HEK293T (cell line): ENCODE results near the gene ARHGEF26.

ENCODE experiments used
- CTCF ChIA-PET: fragments of 350-600 bp; formaldehyde crosslinking; extraction: SDS; loops from one replicate; lab custom pipeline; 2021; ENCODE audit warnings: antibody characterized with exemption, inconsistent platforms; lab: Yijun Ruan, JAX
- POLR2A ChIA-PET: fragments of 350-600 bp; formaldehyde crosslinking; extraction: SDS; loops from one replicate; lab custom pipeline; 2020; ENCODE audit warnings: antibody characterized with exemption, inconsistent platforms; lab: Yijun Ruan, JAX
- DNase-seq: peaks from one replicate; pipeline ENCODE4 v3.0.0; 2012; ENCODE audit warnings: mixed read lengths; ENCODE audit errors: extremely low spot score
- ARNT ChIP-seq: fragments of 450-650 bp; IDR thresholded peaks from 2 replicates; pipeline ENCODE4 v1.6.1; 2017; ENCODE audit warnings: mild to moderate bottlenecking
- BHLHE40 ChIP-seq: fragments of 450-650 bp; IDR thresholded peaks from 2 replicates; pipeline ENCODE4 v1.6.1; 2016; ENCODE audit warnings: mild to moderate bottlenecking, moderate library complexity, borderline replicate concordance
- CTBP1 ChIP-seq: fragments of 450-650 bp; IDR thresholded peaks from 2 replicates; pipeline ENCODE4 v1.6.1; 2016; ENCODE audit warnings: borderline replicate concordance
- ELF4 ChIP-seq: fragments of 450-650 bp; IDR thresholded peaks from 2 replicates; pipeline ENCODE4 v1.6.1; 2017; ENCODE audit warnings: antibody characterized with exemption
- FOXA1 ChIP-seq: fragments of 450-650 bp; IDR thresholded peaks from 2 replicates; pipeline ENCODE4 v1.6.1; 2016; ENCODE audit warnings: mild to moderate bottlenecking
- FOXK2 ChIP-seq: fragments of 450-650 bp; IDR thresholded peaks from 2 replicates; pipeline ENCODE4 v1.6.1; 2016; ENCODE audit warnings: mild to moderate bottlenecking
- FOXM1 ChIP-seq: fragments of 450-650 bp; IDR thresholded peaks from 2 replicates; pipeline ENCODE4 v1.6.1; 2017; ENCODE audit warnings: mild to moderate bottlenecking, borderline replicate concordance
- HDGF ChIP-seq: fragments of 450-650 bp; IDR thresholded peaks from 2 replicates; pipeline ENCODE4 v1.6.1; 2017; ENCODE audit warnings: antibody characterized with exemption, borderline replicate concordance
- L3MBTL2 ChIP-seq: fragments of 450-650 bp; conservative IDR thresholded peaks from 2 replicates; pipeline ENCODE4 v1.6.1; 2016; ENCODE audit warnings: mild to moderate bottlenecking
- LEF1 ChIP-seq: fragments of 450-650 bp; IDR thresholded peaks from 2 replicates; pipeline ENCODE4 v1.6.1; 2017; ENCODE audit warnings: mild to moderate bottlenecking, borderline replicate concordance
- NFRKB ChIP-seq: fragments of 450-650 bp; IDR thresholded peaks from 2 replicates; pipeline ENCODE4 v1.6.1; 2016; ENCODE audit warnings: mild to moderate bottlenecking, moderate library complexity
- SP1 ChIP-seq: fragments of 450-650 bp; IDR thresholded peaks from 2 replicates; pipeline ENCODE4 v1.6.1; 2017
- SUZ12 ChIP-seq: fragments of 450-650 bp; IDR thresholded peaks from 2 replicates; pipeline ENCODE4 v1.6.1; 2016; ENCODE audit warnings: mild to moderate bottlenecking
- TARDBP ChIP-seq: fragments of 450-650 bp; IDR thresholded peaks from 2 replicates; pipeline ENCODE4 v1.6.1; 2016
- ZNF384 ChIP-seq: fragments of 450-650 bp; IDR thresholded peaks from 2 replicates; pipeline ENCODE4 v1.6.1; 2016
- TF ChIP-seq, protein P1 (sequence below): fragments of 450-650 bp; IDR thresholded peaks from 2 replicates; pipeline ENCODE4 v1.6.1; 2016

The ARHGEF26 gene

DNA sequence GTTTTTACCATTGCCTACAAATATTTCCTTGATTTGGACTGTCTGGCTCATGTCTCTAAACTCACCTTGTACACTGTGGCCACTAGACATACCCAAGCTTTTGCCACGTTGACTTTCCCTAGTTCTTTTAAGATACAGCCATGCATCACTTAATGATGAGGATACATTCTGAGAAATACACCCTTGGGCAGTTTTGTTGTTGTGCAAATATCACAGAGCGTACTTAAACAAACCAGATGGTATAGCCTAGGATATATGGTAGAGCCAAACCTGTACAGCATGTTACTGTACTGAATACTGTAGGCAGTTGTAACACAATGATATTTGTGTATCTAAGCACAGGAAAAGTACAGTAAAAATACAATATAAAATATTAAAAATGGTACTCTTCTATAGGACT is 5.5 kb downstream of the ARHGEF26 start:
- TF ChIP-seq ARNT (no peak), ZNF384 (no peak), ELF4 (no peak), LEF1 (no peak), TARDBP (no peak), HDGF (no peak), BHLHE40 (no peak), NFRKB (no peak), FOXK2 (no peak), FOXM1 (no peak), CTBP1 (no peak), SP1 (no peak), FOXA1 (no peak), L3MBTL2 (no peak), SUZ12 (no peak)
- TF ChIP-seq, protein P1, sequence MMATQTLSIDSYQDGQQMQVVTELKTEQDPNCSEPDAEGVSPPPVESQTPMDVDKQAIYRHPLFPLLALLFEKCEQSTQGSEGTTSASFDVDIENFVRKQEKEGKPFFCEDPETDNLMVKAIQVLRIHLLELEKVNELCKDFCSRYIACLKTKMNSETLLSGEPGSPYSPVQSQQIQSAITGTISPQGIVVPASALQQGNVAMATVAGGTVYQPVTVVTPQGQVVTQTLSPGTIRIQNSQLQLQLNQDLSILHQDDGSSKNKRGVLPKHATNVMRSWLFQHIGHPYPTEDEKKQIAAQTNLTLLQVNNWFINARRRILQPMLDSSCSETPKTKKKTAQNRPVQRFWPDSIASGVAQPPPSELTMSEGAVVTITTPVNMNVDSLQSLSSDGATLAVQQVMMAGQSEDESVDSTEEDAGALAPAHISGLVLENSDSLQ: no peak
- POLR2A ChIA-PET: no interaction called here
- DNase-seq: no peak
- CTCF ChIA-PET: no interaction called here

DNA sequence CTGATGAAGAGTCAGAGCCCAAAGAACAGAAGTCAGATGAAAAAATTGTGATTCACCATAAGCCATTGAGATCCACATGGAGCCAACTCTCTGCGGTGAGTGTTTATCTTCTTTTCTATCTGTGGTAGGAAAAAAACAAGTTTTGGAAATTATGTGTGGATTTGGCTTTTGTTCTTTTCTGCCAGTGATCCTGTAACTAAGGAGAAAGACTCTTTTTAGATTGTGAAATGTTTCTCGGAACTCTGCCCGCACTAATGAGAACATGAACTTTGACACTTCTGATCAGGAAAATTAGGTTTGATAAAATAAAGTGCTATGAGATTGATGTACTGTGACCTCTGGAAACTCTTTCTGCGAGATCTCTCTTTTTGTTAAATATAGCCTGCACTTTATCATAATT is 8.4 kb downstream of the ARHGEF26 start:
- ChIA-PET POLR2A (no interaction called here), CTCF (no interaction called here)
- TF ChIP-seq SUZ12: no peak
- no peak for TF ChIP-seq TARDBP
- no peak for TF ChIP-seq CTBP1
- no peak for TF ChIP-seq L3MBTL2
- no peak for TF ChIP-seq HDGF
- TF ChIP-seq FOXA1: no peak
- TF ChIP-seq FOXK2: no peak
- no peak for TF ChIP-seq FOXM1
- TF ChIP-seq ELF4: no peak
- TF ChIP-seq, protein P1: no peak
- TF ChIP-seq LEF1: no peak
- TF ChIP-seq SP1: no peak
- no peak for TF ChIP-seq NFRKB
- TF ChIP-seq ARNT: no peak
- no peak for TF ChIP-seq BHLHE40
- TF ChIP-seq ZNF384: no peak
- no peak for DNase-seq

DNA sequence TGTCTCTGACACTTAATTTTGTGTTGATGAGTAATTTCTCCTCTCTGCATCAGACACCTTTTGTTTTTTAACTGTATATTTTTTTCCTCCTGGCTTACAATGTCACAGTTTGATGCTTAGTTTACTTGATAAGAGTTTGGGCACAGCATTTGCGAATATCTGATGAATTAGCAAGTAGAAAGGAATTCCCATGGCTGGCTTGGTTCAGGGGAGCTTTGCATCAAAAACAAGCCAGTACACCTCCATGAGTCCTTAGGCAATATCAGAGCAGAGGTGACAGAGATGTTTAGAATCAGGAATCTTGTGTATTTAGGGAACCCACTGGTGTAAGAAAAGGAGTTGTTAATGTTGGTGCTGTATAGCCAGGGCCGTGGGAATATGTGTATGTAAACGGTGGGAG is 9.3 kb downstream of the ARHGEF26 start:
- CTCF ChIA-PET: no interaction called here
- no peak for DNase-seq
- POLR2A ChIA-PET: no interaction called here
- TF ChIP-seq SUZ12: no peak
- TF ChIP-seq, protein P1: no peak
- no peak for TF ChIP-seq FOXA1
- no peak for TF ChIP-seq FOXK2
- no peak for TF ChIP-seq TARDBP
- TF ChIP-seq ELF4: no peak
- TF ChIP-seq CTBP1: no peak
- no peak for TF ChIP-seq ARNT
- TF ChIP-seq LEF1: no peak
- no peak for TF ChIP-seq BHLHE40
- no peak for TF ChIP-seq HDGF

DNA sequence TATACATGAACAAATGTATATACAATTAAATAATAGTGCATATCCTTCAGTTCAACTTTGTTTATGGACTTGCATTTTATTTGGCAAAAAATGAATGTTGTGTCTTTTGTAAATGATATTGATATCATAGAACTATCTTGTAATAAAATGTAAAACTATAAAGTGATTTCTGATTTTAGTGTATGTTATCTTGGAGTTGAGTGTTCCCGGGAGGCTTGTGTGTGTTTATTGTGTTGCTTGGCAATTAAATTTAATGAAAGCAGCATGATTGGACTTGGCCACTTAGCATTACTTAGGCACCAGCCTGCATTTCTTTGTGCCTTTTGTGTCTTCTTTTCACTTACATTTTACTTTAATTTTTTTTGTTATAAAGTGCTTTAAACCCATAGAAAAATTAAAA is 10.6 kb downstream of the ARHGEF26 start:
- ChIA-PET POLR2A (interaction anchor here (1.0 kb wide), 2 partner anchors 9 to 11 kb away, joined by 3 read pairs; partner anchors contain the start of gene ARHGEF26), CTCF (no interaction called here)
- no peak for DNase-seq
- TF ChIP-seq SUZ12 (no peak), L3MBTL2 (no peak), BHLHE40 (no peak), ARNT (no peak), FOXK2 (no peak), HDGF (no peak), FOXM1 (no peak), ZNF384 (no peak), TARDBP (no peak)
- TF ChIP-seq, protein P1: no peak

DNA sequence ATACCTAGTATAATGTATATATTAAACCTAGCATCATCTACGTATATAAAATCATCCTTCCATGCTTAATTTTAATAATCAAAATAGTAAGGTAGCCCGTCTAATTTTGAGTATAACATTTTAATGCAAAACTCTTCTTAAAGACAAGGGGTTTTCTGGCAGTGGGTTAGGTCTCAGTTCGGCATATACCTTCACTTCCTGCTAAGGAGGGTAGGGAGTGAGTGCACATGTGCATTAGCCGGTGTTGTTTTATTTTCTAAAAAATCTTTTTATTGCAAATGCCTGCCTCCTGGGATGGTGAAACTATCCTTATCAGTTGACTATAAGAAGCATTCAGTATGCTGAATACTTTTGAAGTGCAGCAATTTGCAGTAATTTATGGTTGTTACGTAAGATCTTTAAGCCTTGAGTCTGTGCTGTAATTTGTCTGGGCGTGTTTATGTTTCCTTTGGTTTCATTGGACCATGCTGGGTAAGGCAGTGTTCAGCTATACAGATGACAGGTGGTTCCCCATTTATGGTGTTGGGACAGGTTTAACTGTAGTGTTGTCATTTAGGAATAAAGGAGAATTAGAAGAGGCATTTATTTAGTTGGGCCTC is 11.7 kb downstream of the ARHGEF26 start:
- POLR2A ChIA-PET: interaction anchor here (1.0 kb wide), 2 partner anchors 10 to 12 kb away, joined by 3 read pairs; partner anchors contain the start of gene ARHGEF26
- CTCF ChIA-PET: no interaction called here
- TF ChIP-seq BHLHE40: no peak
- TF ChIP-seq TARDBP: no peak
- no peak for TF ChIP-seq NFRKB
- no peak for TF ChIP-seq FOXM1
- TF ChIP-seq CTBP1: peak; percentile 78
- TF ChIP-seq SUZ12: no peak
- TF ChIP-seq ARNT: no peak
- TF ChIP-seq FOXK2: peak; percentile 75; the same call in 1 of the 2 replicates
- TF ChIP-seq L3MBTL2: no peak
- no peak for TF ChIP-seq LEF1
- no peak for TF ChIP-seq ELF4
- TF ChIP-seq, protein P1: peak; percentile 90
- no peak for TF ChIP-seq FOXA1
- no peak for TF ChIP-seq ZNF384
- no peak for TF ChIP-seq SP1
- TF ChIP-seq HDGF: no peak
- peak; percentile 52 for DNase-seq
